HEK293T (cell line): ENCODE results near the gene PNP.

ENCODE experiments used
- CTCF ChIA-PET: fragments of 350-600 bp; formaldehyde crosslinking; extraction: SDS; loops from one replicate; lab custom pipeline; 2021; ENCODE audit warnings: antibody characterized with exemption, inconsistent platforms; lab: Yijun Ruan, JAX
- POLR2A ChIA-PET: fragments of 350-600 bp; formaldehyde crosslinking; extraction: SDS; loops from one replicate; lab custom pipeline; 2020; ENCODE audit warnings: antibody characterized with exemption, inconsistent platforms; lab: Yijun Ruan, JAX
- DNase-seq: peaks from one replicate; pipeline ENCODE4 v3.0.0; 2012; ENCODE audit warnings: mixed read lengths; ENCODE audit errors: extremely low spot score
- ARNT ChIP-seq: fragments of 450-650 bp; IDR thresholded peaks from 2 replicates; pipeline ENCODE4 v1.6.1; 2017; ENCODE audit warnings: mild to moderate bottlenecking
- BHLHE40 ChIP-seq: fragments of 450-650 bp; IDR thresholded peaks from 2 replicates; pipeline ENCODE4 v1.6.1; 2016; ENCODE audit warnings: mild to moderate bottlenecking, moderate library complexity, borderline replicate concordance
- CTBP1 ChIP-seq: fragments of 450-650 bp; IDR thresholded peaks from 2 replicates; pipeline ENCODE4 v1.6.1; 2016; ENCODE audit warnings: borderline replicate concordance
- ELF4 ChIP-seq: fragments of 450-650 bp; IDR thresholded peaks from 2 replicates; pipeline ENCODE4 v1.6.1; 2017; ENCODE audit warnings: antibody characterized with exemption
- FOXA1 ChIP-seq: fragments of 450-650 bp; IDR thresholded peaks from 2 replicates; pipeline ENCODE4 v1.6.1; 2016; ENCODE audit warnings: mild to moderate bottlenecking
- FOXK2 ChIP-seq: fragments of 450-650 bp; IDR thresholded peaks from 2 replicates; pipeline ENCODE4 v1.6.1; 2016; ENCODE audit warnings: mild to moderate bottlenecking
- FOXM1 ChIP-seq: fragments of 450-650 bp; IDR thresholded peaks from 2 replicates; pipeline ENCODE4 v1.6.1; 2017; ENCODE audit warnings: mild to moderate bottlenecking, borderline replicate concordance
- HDGF ChIP-seq: fragments of 450-650 bp; IDR thresholded peaks from 2 replicates; pipeline ENCODE4 v1.6.1; 2017; ENCODE audit warnings: antibody characterized with exemption, borderline replicate concordance
- L3MBTL2 ChIP-seq: fragments of 450-650 bp; conservative IDR thresholded peaks from 2 replicates; pipeline ENCODE4 v1.6.1; 2016; ENCODE audit warnings: mild to moderate bottlenecking
- LEF1 ChIP-seq: fragments of 450-650 bp; IDR thresholded peaks from 2 replicates; pipeline ENCODE4 v1.6.1; 2017; ENCODE audit warnings: mild to moderate bottlenecking, borderline replicate concordance
- NFRKB ChIP-seq: fragments of 450-650 bp; IDR thresholded peaks from 2 replicates; pipeline ENCODE4 v1.6.1; 2016; ENCODE audit warnings: mild to moderate bottlenecking, moderate library complexity
- SP1 ChIP-seq: fragments of 450-650 bp; IDR thresholded peaks from 2 replicates; pipeline ENCODE4 v1.6.1; 2017
- SUZ12 ChIP-seq: fragments of 450-650 bp; IDR thresholded peaks from 2 replicates; pipeline ENCODE4 v1.6.1; 2016; ENCODE audit warnings: mild to moderate bottlenecking
- TARDBP ChIP-seq: fragments of 450-650 bp; IDR thresholded peaks from 2 replicates; pipeline ENCODE4 v1.6.1; 2016
- ZNF384 ChIP-seq: fragments of 450-650 bp; IDR thresholded peaks from 2 replicates; pipeline ENCODE4 v1.6.1; 2016
- TF ChIP-seq, protein P1 (sequence below): fragments of 450-650 bp; IDR thresholded peaks from 2 replicates; pipeline ENCODE4 v1.6.1; 2016

Gene PNP

DNA sequence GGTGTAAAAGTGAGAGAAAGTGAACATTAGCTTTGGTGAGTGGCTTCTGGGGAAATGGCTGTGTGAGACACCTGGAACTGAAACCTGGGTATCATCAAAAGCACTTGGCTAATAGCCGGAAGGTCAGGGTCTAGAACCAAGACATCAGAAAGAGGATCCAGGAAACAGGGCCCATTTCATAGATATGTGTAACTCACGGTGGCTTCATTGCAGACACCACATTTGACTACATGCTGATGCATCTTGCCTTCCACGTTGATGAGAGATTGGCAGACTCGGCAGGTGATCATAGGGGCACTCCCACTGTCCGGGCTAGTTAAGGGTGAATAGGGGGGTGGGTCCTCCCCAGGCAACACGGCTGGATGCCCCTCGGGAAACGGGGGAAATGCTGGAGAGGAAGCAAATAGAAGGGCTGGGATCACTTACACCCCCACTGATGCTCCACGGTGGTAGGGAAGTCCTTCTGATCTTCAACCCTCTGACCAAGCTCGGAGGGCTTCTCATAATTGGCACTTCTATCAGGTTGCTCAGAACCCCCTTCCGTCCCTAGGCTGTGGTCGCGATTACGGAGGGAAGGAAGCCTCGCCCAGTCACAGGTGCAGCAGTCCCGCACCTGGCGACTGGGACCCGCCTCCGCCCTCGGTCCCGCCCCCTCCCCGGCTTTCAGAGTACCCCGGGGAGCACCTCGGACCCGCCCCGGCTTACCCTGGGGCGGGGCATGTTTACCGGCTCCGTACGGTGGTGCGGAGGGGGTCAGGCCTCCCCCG is 8.6 kb upstream of the PNP start:
- no peak for DNase-seq
- CTCF ChIA-PET = no interaction called here
- TF ChIP-seq NFRKB = no peak
- no peak for TF ChIP-seq CTBP1
- no peak for TF ChIP-seq FOXK2
- TF ChIP-seq HDGF = no peak

DNA sequence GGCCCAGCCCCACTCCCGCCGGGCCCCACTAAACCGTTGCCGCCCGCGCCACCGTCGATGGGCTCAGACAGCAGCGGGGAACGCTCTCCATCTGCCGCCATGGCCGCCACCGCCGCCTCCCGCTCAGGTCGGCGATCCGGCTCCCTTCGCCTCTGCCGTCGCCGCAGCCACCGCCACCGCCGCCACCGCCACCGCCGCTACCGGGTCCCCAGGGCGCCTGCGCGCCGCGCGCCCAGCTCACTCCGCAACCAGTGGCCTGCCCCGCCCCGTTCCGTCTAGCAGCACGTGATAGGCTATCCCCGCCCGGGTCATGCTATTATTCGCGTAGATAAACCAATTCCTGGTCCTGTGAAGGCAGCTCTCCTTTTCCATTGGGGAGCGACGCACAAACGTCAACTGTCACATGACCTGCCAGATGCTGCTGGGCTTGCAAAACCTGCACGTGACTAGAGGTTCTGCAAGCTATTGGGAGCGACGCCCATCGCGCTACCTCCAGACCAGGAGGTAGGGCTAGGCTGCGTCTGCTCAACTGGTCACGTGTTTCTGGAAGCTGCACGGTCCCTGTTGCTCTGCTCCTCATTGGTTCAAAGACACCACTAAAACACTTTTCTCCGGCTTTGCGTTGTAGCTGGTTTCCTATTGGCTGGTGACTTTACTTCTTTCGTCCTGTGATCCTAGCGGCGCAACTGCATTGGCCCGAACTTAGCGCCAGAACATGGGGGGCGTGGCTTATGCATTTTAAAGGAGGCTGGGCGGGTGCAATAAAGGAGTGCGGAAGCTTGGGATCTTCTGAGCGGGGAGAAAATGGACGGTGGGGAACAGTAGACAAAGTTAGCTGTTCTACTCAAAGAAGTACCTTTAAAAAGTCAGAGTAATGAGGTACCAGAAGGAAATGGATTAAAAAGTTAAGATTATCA is 7.7 kb upstream of the PNP start, which contains the start of gene PIP4P1:
PIP4P1 (minus strand) TSS at position 210 of the 917 bp plus-strand sequence; CDS start at position 101, 109 bp downstream.
- CTCF ChIA-PET = no interaction called here

More for the DNA sequence above, 8.6 kb upstream of the PNP start:
- POLR2A ChIA-PET = interaction anchor here (0.9 to 4.4 kb wide), 10 partner anchors 10 to 223 kb away, joined by 3 to 38 read pairs (median 6); partner anchors contain the start of genes PARP2, PNP, RNASE4 and TEP1

DNA sequence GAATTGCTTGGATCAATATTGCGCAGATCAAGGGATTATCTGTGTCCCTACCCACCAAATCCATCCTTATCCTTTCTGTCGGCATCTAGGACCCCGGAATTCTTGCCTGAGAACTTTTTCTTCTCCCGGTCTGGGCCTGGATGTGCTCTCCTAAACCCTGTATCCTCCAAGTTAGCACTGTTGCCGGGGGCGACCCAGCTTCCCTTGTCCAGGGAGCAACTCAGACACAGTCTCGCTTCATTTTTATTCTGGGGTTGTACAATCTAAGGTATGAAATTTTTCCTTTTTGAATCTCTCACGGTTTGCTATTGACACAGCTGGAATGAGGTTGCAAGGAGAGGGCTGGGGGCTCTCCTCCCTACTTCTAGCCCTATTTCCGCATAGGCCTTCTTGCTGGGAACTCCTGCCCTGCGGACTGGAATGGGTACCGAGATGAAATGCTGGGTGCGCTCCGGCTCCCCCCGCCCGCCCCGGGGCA is 403 bp upstream of the PNP start:
- POLR2A ChIA-PET = interaction anchor here (1.3 to 4.0 kb wide), 6 partner anchors 9 to 126 kb away, joined by 4 to 47 read pairs (median 14); partner anchors contain the start of genes APEX1, OSGEP, PARP2 and PIP4P1
- no peak for DNase-seq
- CTCF ChIA-PET = interaction anchor here (0.6 to 0.7 kb wide), 2 partner anchors 53 to 163 kb away, joined by 3 to 4 read pairs; partner anchors contain the start of gene TTC5
- TF ChIP-seq ELF4 = no peak
- no peak for TF ChIP-seq HDGF
- TF ChIP-seq BHLHE40 = no peak
- TF ChIP-seq CTBP1 = no peak
- TF ChIP-seq FOXA1 = no peak
- no peak for TF ChIP-seq NFRKB
- TF ChIP-seq FOXM1 = no peak
- TF ChIP-seq L3MBTL2 = no peak

More for the DNA sequence above, 7.7 kb upstream of the PNP start, which contains the start of gene PIP4P1:
- POLR2A ChIA-PET = interaction anchor here (0.7 to 4.4 kb wide), 27 partner anchors 9 to 222 kb away, joined by 3 to 38 read pairs (median 5); partner anchors contain the start of genes PARP2, PNP, RNASE4 and TEP1
- peak; percentile 90 for DNase-seq
- TF ChIP-seq LEF1 (no peak), CTBP1 (no peak), ZNF384 (no peak), FOXM1 (no peak), FOXA1 (no peak), NFRKB (no peak), HDGF (0 out of 2 replicates have a peak, but pooled peaks have one; percentile 19), SP1 (no peak), FOXK2 (peak; percentile 52; the same call in 1 of the 2 replicates), TARDBP (no peak), L3MBTL2 (peak; percentile 93), SUZ12 (no peak), BHLHE40 (no peak), ELF4 (no peak; the same call in 1 of the 2 replicates), ARNT (no peak)
- TF ChIP-seq, protein P1, sequence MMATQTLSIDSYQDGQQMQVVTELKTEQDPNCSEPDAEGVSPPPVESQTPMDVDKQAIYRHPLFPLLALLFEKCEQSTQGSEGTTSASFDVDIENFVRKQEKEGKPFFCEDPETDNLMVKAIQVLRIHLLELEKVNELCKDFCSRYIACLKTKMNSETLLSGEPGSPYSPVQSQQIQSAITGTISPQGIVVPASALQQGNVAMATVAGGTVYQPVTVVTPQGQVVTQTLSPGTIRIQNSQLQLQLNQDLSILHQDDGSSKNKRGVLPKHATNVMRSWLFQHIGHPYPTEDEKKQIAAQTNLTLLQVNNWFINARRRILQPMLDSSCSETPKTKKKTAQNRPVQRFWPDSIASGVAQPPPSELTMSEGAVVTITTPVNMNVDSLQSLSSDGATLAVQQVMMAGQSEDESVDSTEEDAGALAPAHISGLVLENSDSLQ = peak; percentile 84

DNA sequence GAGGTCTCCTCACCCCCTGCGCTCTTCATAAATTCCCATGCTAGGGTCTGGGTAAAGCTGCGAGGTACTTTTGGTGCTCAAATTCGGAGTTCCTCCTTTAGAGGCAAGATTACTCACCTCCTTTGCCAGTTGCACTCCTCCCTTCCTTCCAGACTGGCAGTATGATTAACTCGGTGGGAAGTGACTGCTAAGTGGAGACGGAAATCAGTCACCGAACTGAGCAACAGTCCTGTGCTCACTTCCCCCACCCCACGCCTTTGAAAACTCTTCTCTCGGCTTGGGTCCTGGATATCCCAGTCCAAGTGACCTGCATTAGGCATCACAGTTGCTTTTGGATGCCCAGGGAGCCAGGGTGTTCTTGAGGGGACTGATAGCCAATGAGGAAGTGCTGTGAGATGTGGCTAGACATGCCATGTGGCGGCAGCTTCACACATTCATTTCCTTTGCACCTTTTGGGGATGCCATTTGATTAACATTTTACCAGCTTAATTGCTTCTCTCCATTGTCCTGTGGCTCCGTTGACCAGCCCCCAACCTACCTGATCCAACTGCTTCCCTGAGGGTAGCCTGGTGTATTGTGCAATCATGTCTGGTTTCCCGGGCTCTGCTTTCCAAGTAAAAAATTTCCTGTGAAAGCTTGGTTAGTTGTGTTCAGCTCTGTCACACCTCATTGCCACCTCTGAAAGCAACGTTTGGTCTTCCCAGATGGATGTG is 840 bp downstream of the PNP start:
- CTCF ChIA-PET = interaction anchor here (0.5 to 0.9 kb wide), 4 partner anchors 8 to 140 kb away, joined by 3 to 6 read pairs (median 4); no protein-coding TSS in a partner anchor
- TF ChIP-seq L3MBTL2 (peak; percentile 41), SUZ12 (no peak)
- POLR2A ChIA-PET = interaction anchor here (0.7 to 4.0 kb wide), 22 partner anchors 8 to 213 kb away, joined by 3 to 47 read pairs (median 4); partner anchors contain the start of genes APEX1, OSGEP, PARP2 and PIP4P1
- peak; percentile 31 for DNase-seq

DNA sequence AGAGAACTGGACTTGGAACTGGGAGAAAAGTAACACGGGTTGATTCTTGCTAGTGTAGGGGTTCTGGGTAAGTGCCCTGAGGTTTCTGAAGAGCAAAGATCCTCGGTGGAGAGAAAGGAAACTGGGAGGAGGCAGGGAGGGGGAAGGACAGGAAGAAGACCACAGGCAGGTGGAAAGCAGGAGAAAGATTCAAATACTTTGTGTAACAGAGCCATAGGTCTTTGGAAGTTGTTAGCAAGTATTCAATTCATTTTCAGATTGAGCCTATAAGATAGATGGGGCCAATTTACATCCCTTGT is 1.3 kb downstream of the PNP start:
- no peak for DNase-seq
- ChIA-PET CTCF (no interaction called here), POLR2A (interaction anchor here (1.4 to 4.0 kb wide), 8 partner anchors 10 to 140 kb away, joined by 3 to 47 read pairs (median 11); partner anchors contain the start of genes APEX1, OSGEP, PARP2 and PIP4P1)
- TF ChIP-seq SP1 = no peak
- TF ChIP-seq, protein P1 = no peak
- no peak for TF ChIP-seq FOXA1
- TF ChIP-seq LEF1 = no peak
- no peak for TF ChIP-seq NFRKB
- TF ChIP-seq FOXK2 = no peak
- TF ChIP-seq TARDBP = no peak
- no peak for TF ChIP-seq BHLHE40
- no peak for TF ChIP-seq ELF4
- TF ChIP-seq FOXM1 = no peak
- no peak for TF ChIP-seq CTBP1
- TF ChIP-seq SUZ12 = no peak
- TF ChIP-seq ARNT = no peak
- TF ChIP-seq L3MBTL2 = no peak
- no peak for TF ChIP-seq HDGF
- no peak for TF ChIP-seq ZNF384
